Measurements from ENCODE around the gene FZD7. TPM values are rescaled to one million over a fixed set of nuclear protein-coding genes. Genes with fewer than 3 reads are reported as not detected.

FZD7 gene
- total RNA-seq, 1 donor from 2014 or later, result 79.4 TPM

- no peak overlapping the region for H2AFZ ChIP-seq (replicated peaks)
- H3K79me2 ChIP-seq (ENCODE audit: low read depth), result no peaks in the 10 kb centered on the region
- H3K4me2 ChIP-seq, result no peak overlapping the region
- Mint-ChIP-seq H3K9me3 (no peaks in the 10 kb centered on the region), H3K36me3 (peaks cover 3% of the 10 kb centered on the region), H3K27ac (peak overlapping the region; percentile 94), H3K4me3 (no peak overlapping the region), H3K27me3 (ENCODE audit: insufficient read depth, low read depth) (no peaks in the 10 kb centered on the region), H3K4me1 (peaks cover 68% of the 10 kb centered on the region)
- no peak overlapping the region for H3K9ac ChIP-seq
- H3K36me3 ChIP-seq, result no peaks in the 10 kb centered on the region
- no peak for DNase-seq (ENCODE audit: low spot score)
- H3F3A ChIP-seq (ENCODE audit: low read depth), result peaks cover 23% of the 10 kb centered on the region
- no peaks in the 10 kb centered on the region for H3K9me3 ChIP-seq (ENCODE audit: low read depth)
- H3K27ac ChIP-seq, result no peak overlapping the region
- no peak for TF ChIP-seq EZH2 (IDR thresholded peaks at IDR 0.05)
- no peak for TF ChIP-seq CTCF (IDR thresholded peaks at IDR 0.05)
- no peak overlapping the region for H3K4me3 ChIP-seq
- peaks cover 18% of the 10 kb centered on the region for H3K4me1 ChIP-seq
- no peaks in the 10 kb centered on the region for H3K27me3 ChIP-seq
- peaks cover 3% of the 10 kb centered on the region for H4K20me1 ChIP-seq (ENCODE audit: low read depth)
These were observed 33.9 kb downstream of the FZD7 start for GRCh38 chr2:202067589-202067988.

- H3K79me2 ChIP-seq (ENCODE audit: low read depth), result no peaks in the 10 kb centered on the region
- H3K4me2 ChIP-seq, result no peak overlapping the region
- H3K27me3 ChIP-seq, result no peaks in the 10 kb centered on the region
- no peak for DNase-seq (ENCODE audit: low spot score)
- no peak for TF ChIP-seq EZH2 (IDR thresholded peaks at IDR 0.05)
- no peak for TF ChIP-seq EZH2phosphoT487 (IDR thresholded peaks at IDR 0.05)
- no peak for TF ChIP-seq CTCF (IDR thresholded peaks at IDR 0.05)
- H2AFZ ChIP-seq (replicated peaks), result no peak overlapping the region
- H3K4me1 ChIP-seq, result peaks cover 19% of the 10 kb centered on the region
- no peak overlapping the region for H3K27ac Mint-ChIP-seq
- H4K20me1 ChIP-seq (ENCODE audit: low read depth), result peaks cover 6% of the 10 kb centered on the region
- H3K4me3 Mint-ChIP-seq, result no peak overlapping the region
- no peak overlapping the region for H3K9ac ChIP-seq
- H3K36me3 ChIP-seq, result no peaks in the 10 kb centered on the region
- peaks cover 3% of the 10 kb centered on the region for H3K36me3 Mint-ChIP-seq
- no peaks in the 10 kb centered on the region for H3K27me3 Mint-ChIP-seq (ENCODE audit: insufficient read depth, low read depth)
- H3K4me3 ChIP-seq, result no peak overlapping the region
- H3K9me3 Mint-ChIP-seq, result no peaks in the 10 kb centered on the region
- peaks cover 8% of the 10 kb centered on the region for H3F3A ChIP-seq (ENCODE audit: low read depth)
- peaks cover 68% of the 10 kb centered on the region for H3K4me1 Mint-ChIP-seq
- no peak overlapping the region for H3K27ac ChIP-seq
- H3K9me3 ChIP-seq (ENCODE audit: low read depth), result no peaks in the 10 kb centered on the region
These were observed 35.8 kb downstream of the FZD7 start for GRCh38 chr2:202069170-202070067.

GRCh38 chr2:202071107-202071506 lies 37.5 kb downstream of the FZD7 start:
- H3K4me1 Mint-ChIP-seq, result peaks cover 56% of the 10 kb centered on the region
- H3K27ac ChIP-seq, result no peak overlapping the region
- no peak for TF ChIP-seq CTCF (IDR thresholded peaks at IDR 0.05)
- no peak for TF ChIP-seq EZH2 (IDR thresholded peaks at IDR 0.05)
- TF ChIP-seq EZH2phosphoT487 (IDR thresholded peaks at IDR 0.05), result no peak
- H4K20me1 ChIP-seq (ENCODE audit: low read depth), result peaks cover 6% of the 10 kb centered on the region
- H2AFZ ChIP-seq (replicated peaks), result no peak overlapping the region
- no peaks in the 10 kb centered on the region for H3K9me3 ChIP-seq (ENCODE audit: low read depth)
- no peak overlapping the region for H3K4me3 ChIP-seq
- no peaks in the 10 kb centered on the region for H3K9me3 Mint-ChIP-seq
- H3K27me3 Mint-ChIP-seq (ENCODE audit: insufficient read depth, low read depth), result no peaks in the 10 kb centered on the region
- H3K36me3 Mint-ChIP-seq, result peaks cover 3% of the 10 kb centered on the region
- H3K27ac Mint-ChIP-seq, result no peak overlapping the region
- H3K79me2 ChIP-seq (ENCODE audit: low read depth), result no peaks in the 10 kb centered on the region
- H3K9ac ChIP-seq, result no peak overlapping the region
- no peak overlapping the region for H3K4me2 ChIP-seq
- H3K36me3 ChIP-seq, result no peaks in the 10 kb centered on the region
- no peaks in the 10 kb centered on the region for H3K27me3 ChIP-seq
- H3K4me1 ChIP-seq, result peaks cover 11% of the 10 kb centered on the region
- no peak for DNase-seq (ENCODE audit: low spot score)
- H3K4me3 Mint-ChIP-seq, result no peak overlapping the region
- no peaks in the 10 kb centered on the region for H3F3A ChIP-seq (ENCODE audit: low read depth)

Data from neural progenitor cell (in vitro differentiated cells).